Breast epithelium (tissue), 3 donors: ENCODE data around the gene TADA2B.

ENCODE experiments used
- POLR2A ChIP-seq: fragments of 450-650 bp; IDR thresholded peaks from one replicate; pipeline ENCODE4 v1.6.1; 2016; ENCODE audit warnings: antibody characterized with exemption, mild to moderate bottlenecking, moderate library complexity
- TF ChIP-seq, protein P1 (sequence below), 3 donors: fragments of 450-650 bp; IDR thresholded peaks; one replicate each; pipeline ENCODE4 v1.5.1; 2016 to 2017; ENCODE audit warnings: antibody characterized with exemption in 3 of 3, mild to moderate bottlenecking in 3 of 3, moderate library complexity in 3 of 3

DNA sequence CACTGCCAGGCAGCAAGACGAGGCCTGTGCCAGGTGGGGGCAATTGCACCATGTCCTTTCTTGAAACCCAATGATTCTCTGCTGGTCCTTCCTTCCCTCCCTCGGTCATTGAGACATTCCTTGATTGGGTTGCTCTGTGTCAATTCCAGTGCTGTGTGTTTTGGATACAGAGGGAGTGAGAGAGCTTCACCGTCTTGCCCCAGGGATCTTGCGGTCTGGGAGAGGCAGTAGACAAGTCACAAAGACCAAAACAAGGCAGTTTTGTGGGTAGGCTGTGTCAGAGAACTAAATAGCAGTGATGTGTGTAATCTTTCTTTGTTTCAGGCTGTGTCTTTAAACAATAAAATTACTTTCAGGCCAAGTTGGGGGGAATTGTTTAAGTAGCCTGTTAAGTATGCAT is 38.8 kb upstream of the TADA2B start:
- no peak for TF ChIP-seq POLR2A
- TF ChIP-seq, protein P1, sequence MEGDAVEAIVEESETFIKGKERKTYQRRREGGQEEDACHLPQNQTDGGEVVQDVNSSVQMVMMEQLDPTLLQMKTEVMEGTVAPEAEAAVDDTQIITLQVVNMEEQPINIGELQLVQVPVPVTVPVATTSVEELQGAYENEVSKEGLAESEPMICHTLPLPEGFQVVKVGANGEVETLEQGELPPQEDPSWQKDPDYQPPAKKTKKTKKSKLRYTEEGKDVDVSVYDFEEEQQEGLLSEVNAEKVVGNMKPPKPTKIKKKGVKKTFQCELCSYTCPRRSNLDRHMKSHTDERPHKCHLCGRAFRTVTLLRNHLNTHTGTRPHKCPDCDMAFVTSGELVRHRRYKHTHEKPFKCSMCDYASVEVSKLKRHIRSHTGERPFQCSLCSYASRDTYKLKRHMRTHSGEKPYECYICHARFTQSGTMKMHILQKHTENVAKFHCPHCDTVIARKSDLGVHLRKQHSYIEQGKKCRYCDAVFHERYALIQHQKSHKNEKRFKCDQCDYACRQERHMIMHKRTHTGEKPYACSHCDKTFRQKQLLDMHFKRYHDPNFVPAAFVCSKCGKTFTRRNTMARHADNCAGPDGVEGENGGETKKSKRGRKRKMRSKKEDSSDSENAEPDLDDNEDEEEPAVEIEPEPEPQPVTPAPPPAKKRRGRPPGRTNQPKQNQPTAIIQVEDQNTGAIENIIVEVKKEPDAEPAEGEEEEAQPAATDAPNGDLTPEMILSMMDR (IDR thresholded peaks at IDR 0.05), result peak in 1 of 3 donors; percentile 15
